Measurements from ENCODE around the gene OR4M1.
"Not testable (repeated sequence)": the region's sequence is repeated elsewhere in the genome, so short reads cannot be mapped to it uniquely, and the experiment has no call there.

Gene OR4M1

DNA sequence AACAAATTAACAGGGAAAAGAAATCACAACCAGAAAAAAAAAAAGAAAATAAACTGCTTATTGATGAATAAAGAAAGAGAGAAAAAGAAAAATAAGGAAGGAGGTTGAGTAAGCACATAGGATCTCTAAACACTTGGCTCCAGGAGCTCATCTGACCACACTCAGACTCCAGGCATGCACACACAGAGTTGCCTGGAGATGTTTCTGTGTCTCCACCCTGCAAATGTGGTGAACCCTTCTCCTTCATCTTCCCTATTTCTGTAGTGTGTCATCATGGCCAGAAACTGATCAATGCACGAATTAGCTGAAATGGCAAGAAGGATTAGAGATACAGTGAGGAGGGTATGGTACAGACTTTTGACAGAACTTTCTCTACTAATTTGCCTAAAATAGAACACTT lies 50.5 kb downstream of the OR4M1 start:
- DNase-seq = no peak

DNA sequence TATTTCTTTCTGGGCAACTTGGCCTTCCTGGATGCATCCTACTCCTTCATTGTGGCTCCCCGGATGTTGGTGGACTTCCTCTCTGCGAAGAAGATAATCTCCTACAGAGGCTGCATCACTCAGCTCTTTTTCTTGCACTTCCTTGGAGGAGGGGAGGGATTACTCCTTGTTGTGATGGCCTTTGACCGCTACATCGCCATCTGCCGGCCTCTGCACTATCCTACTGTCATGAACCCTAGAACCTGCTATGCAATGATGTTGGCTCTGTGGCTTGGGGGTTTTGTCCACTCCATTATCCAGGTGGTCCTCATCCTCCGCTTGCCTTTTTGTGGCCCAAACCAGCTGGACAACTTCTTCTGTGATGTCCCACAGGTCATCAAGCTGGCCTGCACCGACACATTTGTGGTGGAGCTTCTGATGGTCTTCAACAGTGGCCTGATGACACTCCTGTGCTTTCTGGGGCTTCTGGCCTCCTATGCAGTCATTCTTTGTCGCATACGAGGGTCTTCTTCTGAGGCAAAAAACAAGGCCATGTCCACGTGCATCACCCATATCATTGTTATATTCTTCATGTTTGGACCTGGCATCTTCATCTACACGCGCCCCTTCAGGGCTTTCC lies 54.4 kb downstream of the OR4M1 start:
- not testable (repeated sequence) for DNase-seq

DNA sequence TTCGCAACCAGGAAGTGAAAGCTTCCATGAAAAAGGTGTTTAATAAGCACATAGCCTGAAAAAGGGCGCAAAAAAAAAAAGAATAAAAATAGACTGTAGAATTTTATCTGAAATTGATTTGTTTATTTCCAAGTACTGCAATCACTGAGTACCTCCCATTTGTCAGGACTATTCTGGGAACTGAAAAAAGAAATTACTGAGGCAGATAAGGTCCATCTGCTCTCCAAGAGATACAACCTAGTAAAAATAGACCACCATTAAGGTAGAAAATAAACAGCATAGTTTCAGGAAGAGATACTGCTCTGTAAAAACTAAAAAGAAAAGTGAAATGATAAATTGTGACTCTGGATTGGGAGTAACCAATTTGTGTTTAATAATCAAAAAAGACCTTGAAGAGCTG lies 55.0 kb downstream of the OR4M1 start:
- no peak for DNase-seq
